ENCODE results near the gene TOX2. TPM values are rescaled to one million over a fixed set of nuclear protein-coding genes. Genes with fewer than 3 reads are reported as not detected.

The TOX2 gene
- total RNA-seq, 2 experiments from 2014 or later = 0.23 TPM; not detected in 1

DNA sequence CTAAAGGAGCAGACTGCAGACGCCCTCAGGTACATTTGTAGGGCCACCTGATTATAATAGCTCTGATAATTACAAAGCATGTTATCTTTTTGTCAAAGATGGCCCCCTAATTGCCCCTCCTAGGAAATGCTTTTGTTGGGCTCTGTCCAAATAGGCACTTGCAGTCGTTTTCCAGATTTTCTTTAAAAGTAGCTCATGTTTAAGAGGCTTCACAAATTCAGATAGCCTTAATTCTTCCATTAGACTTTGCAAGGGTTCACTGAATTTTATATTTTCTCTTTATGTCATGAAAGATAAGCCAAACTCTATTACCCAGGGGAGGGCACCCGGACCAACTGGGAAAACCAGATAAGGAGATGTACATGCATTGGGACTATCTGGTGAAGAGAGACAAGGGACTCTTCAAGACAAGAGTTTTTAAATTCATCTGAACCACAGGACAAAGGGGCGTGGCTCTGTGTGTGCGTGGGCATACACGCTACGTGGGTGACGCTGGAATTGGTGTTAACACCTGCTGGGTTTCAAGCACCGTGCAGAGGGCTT, 95.6 kb downstream of the TOX2 start:
- intact Hi-C loops (cut with micrococcal nuclease; ENCODE audit: unreplicated experiment) = no loop called here
- no peaks in the 10 kb centered on the region for H4K20me1 ChIP-seq (ENCODE audit: insufficient read depth, low read length)
- H2AFZ ChIP-seq (ENCODE audit: low read length) = no peak overlapping the region
- no peak overlapping the region for H3K4me3 ChIP-seq (ENCODE audit: low read depth, low read length, poor library complexity, severe bottlenecking)
- CTCF ChIA-PET (ENCODE audit: unreplicated experiment) = no interaction called here
- no peak overlapping the region for H3K27ac ChIP-seq (ENCODE audit: low read depth, low read length, poor library complexity, severe bottlenecking)
- H3K36me3 ChIP-seq (ENCODE audit: insufficient read depth, low read length) = no peaks in the 10 kb centered on the region
- no peaks in the 10 kb centered on the region for H3K9me2 ChIP-seq (ENCODE audit: insufficient read depth, low read length)
- BruUV-seq (replicated peaks) = no TSS peak
- no peak overlapping the region for H3K4me2 ChIP-seq (ENCODE audit: low read length)
- no peak for DNase-seq (ENCODE audit: low spot score)
- no peaks in the 10 kb centered on the region for H3K9me3 ChIP-seq (ENCODE audit: low read length)
- H3K79me2 ChIP-seq (ENCODE audit: insufficient read depth, low read depth, low read length) = no peaks in the 10 kb centered on the region
- TF ChIP-seq, protein P1, sequence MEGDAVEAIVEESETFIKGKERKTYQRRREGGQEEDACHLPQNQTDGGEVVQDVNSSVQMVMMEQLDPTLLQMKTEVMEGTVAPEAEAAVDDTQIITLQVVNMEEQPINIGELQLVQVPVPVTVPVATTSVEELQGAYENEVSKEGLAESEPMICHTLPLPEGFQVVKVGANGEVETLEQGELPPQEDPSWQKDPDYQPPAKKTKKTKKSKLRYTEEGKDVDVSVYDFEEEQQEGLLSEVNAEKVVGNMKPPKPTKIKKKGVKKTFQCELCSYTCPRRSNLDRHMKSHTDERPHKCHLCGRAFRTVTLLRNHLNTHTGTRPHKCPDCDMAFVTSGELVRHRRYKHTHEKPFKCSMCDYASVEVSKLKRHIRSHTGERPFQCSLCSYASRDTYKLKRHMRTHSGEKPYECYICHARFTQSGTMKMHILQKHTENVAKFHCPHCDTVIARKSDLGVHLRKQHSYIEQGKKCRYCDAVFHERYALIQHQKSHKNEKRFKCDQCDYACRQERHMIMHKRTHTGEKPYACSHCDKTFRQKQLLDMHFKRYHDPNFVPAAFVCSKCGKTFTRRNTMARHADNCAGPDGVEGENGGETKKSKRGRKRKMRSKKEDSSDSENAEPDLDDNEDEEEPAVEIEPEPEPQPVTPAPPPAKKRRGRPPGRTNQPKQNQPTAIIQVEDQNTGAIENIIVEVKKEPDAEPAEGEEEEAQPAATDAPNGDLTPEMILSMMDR (conservative IDR thresholded peaks at IDR 0.05; ENCODE audit: low read length) = no peak
- no peak for TF ChIP-seq EZH2phosphoT487 (IDR thresholded peaks at IDR 0.05; ENCODE audit: borderline replicate concordance, low read depth, low read length)
- H3K4me1 ChIP-seq (ENCODE audit: insufficient read depth, low read length, poor library complexity, severe bottlenecking) = no peaks in the 10 kb centered on the region
- POLR2A ChIA-PET = interaction anchor here (0.6 kb wide), 1 partner anchor 159 kb away, joined by 3 read pairs; no protein-coding TSS in a partner anchor

DNA sequence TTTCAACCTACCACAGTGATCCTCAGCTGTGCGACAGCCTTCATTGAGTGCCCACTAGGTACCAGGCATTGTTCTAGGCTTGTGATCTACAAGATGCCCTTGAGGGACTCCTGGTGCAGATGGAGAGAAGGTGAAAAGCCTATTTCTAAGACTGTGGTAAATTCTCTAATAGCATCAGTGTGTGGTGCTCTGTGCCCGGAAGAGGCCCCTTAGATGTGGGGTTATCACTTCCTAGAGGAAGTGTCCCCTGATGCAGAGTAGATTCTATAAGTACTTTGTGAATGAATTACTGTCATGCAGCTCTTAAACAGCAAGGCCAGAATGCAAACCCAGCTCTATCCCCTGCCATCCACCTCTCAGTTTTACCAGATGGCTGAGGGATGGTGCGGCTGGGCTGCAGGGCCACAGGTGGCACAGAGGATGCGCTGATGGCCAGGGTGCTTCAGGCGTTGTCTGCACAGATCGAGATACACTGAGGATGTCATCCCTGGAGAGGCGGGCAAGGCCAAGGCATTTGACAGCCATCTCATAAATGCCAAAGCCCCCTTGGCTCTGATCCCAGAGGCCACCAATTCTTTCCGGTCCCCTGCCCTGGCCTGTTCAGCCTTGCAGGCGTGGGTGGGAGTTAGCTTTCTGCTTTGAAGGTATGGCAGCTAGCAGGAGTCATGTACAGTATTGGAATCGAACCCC, 96.7 kb downstream of the TOX2 start:
- Histone ChIP-seq H3K4me3 (ENCODE audit: low read depth, low read length, poor library complexity, severe bottlenecking) (no peak overlapping the region), H3K36me3 (ENCODE audit: insufficient read depth, low read length) (no peaks in the 10 kb centered on the region), H3K9me3 (ENCODE audit: low read length) (no peaks in the 10 kb centered on the region), H3K4me2 (ENCODE audit: low read length) (no peak overlapping the region), H4K20me1 (ENCODE audit: insufficient read depth, low read length) (no peaks in the 10 kb centered on the region), H3K79me2 (ENCODE audit: insufficient read depth, low read depth, low read length) (no peaks in the 10 kb centered on the region), H3K9me2 (ENCODE audit: insufficient read depth, low read length) (no peaks in the 10 kb centered on the region), H3K4me1 (ENCODE audit: insufficient read depth, low read length, poor library complexity, severe bottlenecking) (no peaks in the 10 kb centered on the region), H2AFZ (ENCODE audit: low read length) (no peak overlapping the region), H3K27ac (ENCODE audit: low read depth, low read length, poor library complexity, severe bottlenecking) (no peak overlapping the region)
- intact Hi-C loops (cut with micrococcal nuclease; ENCODE audit: unreplicated experiment) = no loop called here
- DNase-seq (ENCODE audit: low spot score) = no peak
- no peak for TF ChIP-seq EZH2phosphoT487 (IDR thresholded peaks at IDR 0.05; ENCODE audit: borderline replicate concordance, low read depth, low read length)
- TF ChIP-seq, protein P1 (conservative IDR thresholded peaks at IDR 0.05; ENCODE audit: low read length) = no peak
- no TSS peak for BruUV-seq (replicated peaks)
- ChIA-PET POLR2A (interaction anchor here (0.6 to 1.1 kb wide), 2 partner anchors 11 to 27 kb away, joined by 3 to 8 read pairs; no protein-coding TSS in a partner anchor), CTCF (ENCODE audit: unreplicated experiment) (no interaction called here)
